NCI-H774 (cell line): Measurements from ENCODE around the gene CERK.
A peak's percentile ranks its signal among the peaks of the same experiment; 100 is the strongest.

ENCODE experiments used
- DNase-seq: peaks from one replicate; lab custom pipeline; 2025; lab: John Stamatoyannopoulos, UW

Gene CERK

DNA sequence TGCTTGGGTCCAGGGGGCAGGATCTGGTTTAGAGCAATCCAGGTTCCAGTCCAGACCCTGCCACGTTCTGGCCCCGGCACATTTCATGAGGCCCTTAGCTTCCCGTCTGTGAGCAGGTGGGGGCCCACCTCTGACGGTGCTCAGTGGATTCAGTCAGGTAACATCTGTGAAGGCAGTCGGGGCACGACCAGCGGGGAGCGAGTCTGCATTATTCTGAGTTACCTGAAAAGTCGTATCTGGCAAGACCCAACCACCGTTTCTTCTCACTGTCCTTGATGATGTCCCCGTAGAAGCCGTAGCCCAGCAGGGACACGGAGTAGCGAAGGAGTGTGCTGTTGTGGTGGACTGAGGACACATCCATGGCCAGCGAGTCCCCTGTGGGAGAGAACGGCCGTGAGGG is 39.0 kb downstream of the CERK start:
- no peak for DNase-seq

DNA sequence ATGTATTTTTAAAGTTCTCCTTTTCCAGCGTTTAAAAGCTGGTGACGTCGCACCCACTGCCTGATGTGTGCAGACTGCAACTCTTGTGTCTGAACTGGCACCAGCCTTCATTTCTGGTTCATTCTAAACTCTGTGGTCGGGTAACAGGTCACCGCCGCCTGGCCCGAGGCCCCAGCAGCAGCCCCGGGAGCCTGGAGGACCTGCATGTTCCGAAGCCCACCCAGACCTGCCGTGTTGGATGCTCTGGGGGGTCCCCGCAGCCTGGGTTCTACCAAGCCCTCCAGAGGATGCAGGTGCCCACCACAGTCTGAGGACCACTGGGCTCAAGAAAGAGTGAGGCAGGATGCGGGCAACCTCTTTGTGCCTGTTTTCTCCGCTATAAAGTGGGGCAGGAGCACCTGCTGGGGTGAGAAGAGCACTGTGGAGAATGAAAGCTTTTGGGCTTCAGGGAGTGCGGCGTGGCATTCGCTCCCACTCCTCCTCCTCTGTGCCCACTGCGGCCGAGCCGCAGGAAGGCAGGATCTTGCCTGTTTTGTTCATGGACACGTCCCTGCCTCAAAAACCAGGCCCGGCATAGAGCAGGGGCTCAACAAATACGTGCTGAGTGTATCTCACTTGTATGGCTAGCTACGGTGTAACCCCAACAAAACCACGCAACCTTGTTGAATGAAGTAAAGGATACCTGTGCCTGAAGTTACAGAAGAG is 40.1 kb downstream of the CERK start:
- no peak for DNase-seq

DNA sequence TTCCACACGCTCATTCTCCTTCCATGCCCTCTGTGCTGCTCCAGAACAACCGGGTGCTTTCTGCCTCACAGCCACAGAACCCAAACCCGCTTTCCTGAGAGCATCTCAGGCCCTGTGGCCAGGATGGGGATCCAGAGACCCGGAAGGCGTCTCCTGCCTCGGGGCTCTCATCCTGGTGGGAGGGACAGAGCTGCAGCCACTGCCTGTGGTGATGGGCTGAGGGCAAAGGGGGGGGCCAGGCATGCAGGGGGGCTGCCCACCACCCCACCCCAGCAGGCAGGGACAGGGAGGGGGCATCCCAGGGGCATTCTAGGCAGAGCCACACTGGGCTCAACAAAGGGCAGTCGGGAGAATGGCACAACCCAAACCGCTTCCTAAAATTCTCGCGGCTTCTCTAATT is 41.4 kb downstream of the CERK start:
- no peak for DNase-seq

DNA sequence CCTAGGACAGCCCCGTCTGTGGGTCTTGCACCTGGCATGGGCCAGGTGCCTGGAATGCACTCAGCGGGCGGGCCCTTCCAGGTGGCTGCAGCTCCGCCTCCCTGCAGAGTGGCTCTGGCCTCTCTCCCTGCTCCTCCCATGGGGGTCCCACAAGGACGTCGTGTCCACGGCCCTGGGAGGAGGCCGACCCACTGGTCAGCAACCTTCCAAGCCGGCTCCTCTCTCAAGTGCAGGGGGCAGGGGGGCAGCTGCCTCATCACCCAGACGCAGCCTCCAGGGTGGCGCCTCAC is 41.9 kb downstream of the CERK start:
- DNase-seq = peak; percentile 64

DNA sequence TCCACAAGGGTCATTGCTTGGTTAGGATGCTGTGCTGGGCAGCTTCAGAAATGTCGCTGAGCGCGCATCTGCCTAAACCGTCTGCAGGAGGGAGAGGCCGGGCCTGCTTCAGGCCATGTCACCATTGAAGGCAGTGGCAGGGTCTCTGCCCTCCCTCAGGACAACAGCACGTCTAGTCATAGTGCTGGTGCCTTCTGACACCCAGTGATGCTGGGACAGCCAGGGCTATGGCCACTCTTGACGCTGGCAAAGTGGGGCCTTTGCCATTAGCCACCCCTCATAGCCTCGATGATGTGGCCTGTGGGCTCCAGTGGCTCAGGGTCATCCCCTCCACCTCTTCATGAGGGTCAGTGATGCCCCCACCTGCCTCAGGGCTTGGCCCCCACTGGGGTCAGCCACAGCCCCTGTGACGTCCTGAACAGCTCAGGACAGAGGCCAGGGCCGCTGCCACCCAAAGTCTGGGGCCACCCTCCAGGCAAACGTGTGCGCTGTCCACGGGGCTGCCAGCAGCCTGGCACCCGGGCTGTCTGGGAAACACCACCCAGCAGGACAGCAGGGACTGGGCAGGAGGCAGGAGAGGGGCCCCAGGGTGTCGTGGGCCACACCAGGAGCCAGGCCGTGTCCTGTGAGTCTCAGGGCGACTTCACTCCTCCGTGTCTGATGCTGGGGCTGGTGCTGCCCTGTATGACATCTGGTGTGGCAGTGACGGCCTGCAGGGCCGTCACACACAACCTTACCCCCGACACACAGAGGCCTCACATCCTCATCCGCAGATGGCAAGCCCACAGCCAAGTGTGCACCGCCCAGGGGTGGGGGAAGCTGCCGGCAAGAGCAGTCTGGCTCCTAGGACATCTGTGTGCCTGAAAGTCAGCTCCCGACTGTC is 42.5 kb downstream of the CERK start:
- DNase-seq = no peak

DNA sequence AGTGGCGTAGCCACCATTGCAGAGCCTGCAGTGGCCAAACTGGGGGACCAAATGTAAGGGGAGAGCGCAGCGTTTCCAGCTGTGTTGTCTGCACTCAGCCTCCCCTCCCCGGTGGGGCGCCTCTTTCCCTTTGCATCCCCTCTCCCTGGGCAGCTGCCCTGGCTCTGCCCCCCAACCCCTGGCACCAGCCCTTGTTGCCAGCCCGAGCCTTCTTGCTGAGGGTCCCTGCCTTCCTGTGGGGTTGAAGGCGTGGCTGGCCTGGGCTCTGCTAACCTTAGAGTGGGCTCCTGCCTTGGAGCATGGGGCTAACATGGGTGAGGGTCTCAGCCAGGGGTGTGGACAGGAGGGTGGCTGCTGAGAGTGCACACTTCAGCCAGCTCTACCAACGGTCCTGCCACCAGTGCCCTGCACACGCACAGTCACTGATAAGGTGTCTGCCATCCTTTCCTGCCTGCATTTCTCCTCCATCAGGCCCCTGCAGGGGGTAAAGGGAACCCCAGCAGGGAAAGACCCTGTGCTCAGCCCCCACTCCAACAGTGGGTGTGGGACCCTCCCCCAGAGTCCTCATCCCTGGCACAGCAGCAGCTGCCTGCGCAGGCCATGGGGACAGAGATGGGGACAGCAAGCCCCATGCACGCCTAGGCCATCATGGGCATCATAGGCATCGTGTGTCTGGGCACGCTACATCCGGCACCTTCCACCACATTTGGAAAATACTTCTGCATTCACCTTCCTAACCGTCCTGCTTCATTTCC is 43.5 kb downstream of the CERK start:
- no peak for DNase-seq

DNA sequence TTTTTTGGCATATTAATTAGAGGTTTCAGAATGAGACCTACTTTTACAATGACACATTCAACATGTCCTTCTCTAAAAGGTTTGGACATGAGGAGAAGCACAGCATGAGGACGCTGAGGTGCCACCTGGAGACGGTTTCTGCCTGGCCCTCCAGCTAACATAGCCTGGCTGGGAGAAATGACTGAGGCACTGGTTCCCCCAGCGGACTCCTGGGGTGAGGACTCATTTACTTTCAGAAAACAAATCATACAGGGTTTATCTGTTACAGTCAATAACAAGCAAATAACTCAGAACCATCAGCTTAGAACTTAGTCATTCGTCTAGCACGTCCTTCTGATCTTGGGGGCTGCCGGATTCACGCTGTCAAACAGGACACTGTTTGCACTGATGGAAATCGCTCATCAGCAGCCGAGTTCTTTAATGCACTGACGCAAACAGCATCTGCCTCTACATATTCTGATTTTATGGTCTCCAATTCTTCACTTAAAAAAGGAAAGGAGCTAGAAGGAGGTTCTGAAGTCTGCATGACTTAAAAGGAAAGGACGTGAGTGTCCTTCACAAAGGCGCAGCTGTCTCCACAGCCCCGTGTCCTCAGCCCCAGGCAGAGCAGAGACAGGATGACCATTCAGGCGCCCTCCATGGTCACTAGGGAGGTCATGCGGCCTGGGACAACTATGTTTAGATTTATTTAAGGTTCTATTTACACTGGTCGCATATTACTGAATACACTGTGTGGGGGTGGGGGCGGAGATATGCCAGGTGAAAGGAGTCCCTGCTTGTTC is 44.2 kb downstream of the CERK start:
- DNase-seq = no peak

DNA sequence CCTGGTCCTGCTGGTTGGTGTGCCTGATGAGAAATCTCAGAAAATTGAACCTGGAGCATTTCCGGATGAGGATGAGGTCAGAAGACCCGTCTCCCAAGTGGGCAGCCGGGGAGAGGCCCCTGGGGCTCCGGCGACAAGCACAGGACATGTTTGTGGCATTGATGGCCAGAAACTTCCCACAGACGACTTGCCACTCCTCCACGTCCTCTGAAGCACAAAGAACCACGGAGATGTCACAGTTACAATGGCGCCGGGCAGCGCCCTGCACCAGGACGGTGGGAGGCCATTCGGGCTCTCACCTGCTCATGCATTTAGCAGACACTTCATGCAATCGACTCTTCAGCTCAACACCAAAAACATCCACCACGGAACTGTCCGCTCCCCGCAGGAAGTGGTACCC is 46.5 kb downstream of the CERK start:
- DNase-seq = no peak

DNA sequence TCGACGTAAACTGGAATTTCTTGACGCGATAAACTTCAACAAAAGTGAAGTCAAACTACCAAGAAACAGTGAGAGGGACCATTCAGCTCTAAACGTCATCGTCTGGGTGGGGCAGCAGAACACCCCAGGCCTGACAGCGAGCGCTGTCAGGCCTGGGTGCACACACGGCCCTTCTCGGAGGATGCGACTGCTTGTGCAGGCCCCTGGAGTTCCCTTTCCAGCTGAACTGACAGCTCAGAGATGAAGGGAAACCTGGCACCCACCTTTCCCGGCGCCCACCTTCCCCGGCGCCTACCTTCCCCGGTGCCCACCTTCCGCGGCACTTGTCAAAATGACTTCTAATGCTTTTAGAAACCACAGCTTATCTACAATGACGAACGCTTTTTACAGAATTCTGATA is 47.9 kb downstream of the CERK start:
- no peak for DNase-seq

DNA sequence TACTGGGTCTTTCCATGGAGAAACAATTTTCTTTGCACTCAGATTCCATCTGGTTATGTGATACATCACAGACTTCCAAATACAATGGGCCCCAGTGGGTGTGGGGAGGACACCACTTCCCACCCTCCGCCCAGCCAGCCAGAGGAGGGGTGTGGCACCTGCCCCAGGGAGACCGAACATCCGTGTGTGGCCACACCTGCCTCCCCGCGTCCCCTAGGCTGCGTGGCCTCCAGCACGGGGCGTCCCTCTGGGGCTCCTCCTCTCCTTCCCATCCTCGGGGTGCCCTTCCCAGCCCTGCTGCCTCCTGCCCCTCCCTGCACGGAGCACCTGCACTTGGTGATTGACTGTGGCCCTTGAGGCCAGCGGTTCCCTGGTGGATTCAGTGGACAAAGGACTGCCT is 49.1 kb downstream of the CERK start:
- no peak for DNase-seq

DNA sequence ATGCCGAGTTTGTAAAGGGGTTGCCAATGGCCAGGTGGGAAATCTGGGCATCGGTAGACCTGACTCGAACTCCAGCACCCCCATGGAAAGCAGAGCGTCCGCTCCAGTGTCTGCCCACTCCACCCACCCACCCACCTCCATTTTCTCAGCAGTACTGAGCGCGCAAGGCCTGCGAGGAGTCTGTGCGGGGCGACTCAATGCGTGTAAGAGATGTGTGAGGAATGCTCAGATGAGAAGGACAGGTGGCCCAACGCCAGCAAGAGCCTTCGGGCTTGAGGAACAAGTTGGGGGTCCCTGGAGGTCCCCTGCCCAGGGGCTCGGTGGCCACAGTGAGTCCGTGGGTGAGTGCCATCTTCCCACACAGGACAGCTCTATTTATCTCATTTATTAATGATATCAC is 50.6 kb downstream of the CERK start:
- DNase-seq = no peak

DNA sequence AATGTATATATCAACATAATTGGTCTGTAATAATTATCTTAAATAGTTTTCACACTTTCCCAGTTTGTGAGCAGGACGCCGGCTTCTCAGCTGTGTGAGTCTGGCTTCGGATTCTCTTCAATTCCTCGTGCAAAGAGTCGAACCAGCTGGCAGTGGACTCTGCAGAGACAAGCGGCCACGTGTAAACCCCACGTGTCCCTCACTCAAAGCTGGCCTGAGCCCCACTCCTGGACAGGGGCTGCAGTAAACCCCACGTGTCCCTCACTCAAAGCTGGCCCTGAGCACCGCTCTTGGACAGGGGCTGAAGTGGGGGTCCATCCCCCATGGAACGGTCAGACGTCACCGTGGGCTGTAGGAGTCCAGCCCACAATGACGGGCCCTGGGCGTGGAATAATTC is 51.0 kb downstream of the CERK start:
- DNase-seq = no peak

DNA sequence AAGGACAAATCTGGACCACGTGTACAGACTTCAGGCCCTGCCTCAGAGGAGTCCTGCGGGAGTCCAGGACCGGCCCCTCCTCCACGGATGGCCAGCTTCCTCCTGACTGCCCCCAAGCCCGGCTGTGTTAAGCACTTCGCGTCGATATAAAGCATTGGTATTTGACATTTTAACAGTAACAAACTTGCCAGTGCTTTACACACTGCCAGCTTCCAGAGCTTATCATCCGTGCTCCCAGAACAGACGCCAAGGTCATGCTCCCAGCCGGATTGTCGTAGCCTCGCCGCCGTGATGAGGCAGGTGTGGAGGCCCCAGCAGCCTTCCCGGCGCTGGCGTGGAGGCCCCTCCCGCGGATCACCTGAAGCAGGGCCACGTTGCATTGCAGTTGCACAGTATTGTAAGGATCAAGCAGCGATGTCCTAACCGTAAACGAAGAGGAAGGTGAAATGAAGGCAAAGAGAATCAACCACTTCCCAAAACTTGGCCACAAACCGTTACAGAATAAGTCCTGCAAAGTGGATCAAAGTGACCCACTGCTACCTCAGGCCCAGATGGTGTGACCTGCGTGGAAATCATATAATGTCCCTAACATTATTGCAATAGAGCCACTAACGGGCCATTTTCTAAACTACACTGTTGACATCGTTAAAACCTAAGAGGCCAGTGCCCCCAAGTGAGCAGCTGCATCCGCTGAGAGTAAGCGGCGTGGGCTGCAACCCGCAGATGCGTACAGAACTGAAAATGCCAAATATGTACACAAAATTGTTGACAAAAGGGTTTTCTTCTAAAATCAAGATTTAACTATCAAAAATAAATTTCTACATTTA is 51.6 kb downstream of the CERK start:
- DNase-seq = no peak

DNA sequence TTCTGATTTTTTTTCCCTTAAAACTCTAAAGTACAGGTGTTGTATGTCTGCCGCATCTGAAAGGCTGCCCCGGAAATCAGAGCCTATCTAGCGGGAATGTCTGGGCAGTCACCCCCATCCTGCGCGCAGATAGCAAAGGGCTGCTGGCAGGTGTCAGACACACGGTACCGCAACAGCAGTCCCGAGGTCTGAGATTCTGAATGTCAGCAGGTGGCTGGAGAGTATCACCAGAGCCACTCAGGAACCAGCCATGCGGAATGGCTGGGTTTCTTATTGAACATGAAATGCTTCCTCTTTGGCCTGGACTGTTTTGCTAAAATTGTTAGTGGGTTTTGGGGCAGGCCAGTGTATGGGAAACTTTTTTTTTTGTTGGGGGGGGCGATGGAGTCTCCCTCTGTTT is 53.3 kb downstream of the CERK start:
- peak; percentile 2 for DNase-seq

DNA sequence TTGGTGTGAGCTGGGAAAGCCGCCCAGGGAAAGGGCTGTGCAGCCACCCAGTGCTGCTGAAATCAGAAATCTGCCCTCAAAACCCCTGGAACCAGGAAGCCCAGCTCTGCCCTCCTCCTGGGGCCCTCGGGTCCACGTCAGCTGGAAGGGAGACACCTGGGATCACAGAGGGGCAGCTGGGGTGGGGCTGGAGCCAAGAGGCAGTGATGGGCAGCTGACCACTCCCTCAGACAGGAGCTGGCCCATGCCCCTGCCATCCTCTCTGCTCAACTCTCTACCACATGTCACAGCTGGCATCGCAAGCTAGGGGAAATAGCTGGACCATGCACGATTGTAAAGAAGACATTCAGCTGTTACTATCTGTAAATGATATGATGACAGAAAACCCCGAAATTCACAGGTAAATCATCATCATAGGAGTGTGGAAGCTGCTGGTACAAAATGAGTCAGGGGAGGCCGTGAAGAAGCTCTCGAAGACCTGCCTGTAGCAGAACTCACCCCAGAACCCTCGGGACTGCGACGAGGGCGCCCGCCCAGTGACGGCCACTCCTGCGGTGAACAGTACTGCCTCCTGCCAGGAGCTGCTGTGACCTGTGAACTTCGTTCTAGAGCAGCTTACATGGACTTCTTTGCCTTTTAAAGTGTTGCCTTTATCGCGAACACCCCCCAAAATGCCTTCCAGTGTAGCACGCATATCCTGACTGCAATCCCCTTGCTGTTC is 55.9 kb downstream of the CERK start:
- DNase-seq = no peak

DNA sequence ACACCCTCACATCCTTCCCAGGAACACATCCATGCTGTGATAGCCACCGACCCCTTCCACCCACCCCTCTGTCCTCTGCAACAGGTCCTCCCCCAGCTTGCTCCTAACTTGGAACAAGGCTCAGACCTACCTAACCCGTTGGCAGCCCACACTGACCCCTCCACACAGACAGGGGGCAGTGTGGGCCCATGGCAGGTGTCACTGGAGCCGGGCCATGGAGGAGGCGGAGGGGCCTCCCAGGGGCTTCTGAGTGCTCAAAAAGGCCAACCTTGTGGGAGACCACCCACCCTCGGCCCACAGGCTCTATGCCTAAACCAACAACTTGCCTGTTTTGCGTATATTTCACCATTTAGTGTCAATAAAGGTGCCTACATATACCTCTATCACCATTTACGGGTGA is 57.0 kb downstream of the CERK start:
- no peak for DNase-seq

DNA sequence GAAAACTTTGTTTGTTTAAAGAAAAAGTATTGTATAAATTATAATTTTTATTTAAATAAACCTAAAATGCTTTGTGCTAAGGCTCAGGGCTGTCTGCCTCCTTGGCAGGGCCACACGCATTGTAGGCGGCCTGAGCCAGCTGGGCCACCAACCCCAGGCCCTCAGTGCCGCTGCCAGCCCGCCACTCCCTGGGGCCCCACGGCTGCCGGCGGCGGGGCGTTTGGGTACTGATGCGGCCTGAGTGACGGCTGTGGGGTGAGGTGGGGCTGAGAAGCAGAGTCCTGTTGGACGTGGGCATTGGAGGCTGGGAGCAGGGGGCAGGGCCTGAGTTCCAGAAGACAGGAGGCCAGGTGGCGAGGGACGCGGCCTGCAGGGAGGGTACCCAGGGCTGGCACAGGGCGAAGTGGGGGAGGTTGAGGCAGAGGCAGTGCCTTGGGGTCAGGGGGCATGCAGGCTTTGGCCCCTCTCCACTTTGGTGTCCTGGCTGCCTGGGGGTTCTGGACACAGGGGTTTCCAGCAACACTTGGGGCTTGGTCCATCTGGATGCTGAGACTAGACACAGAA is 58.3 kb downstream of the CERK start:
- DNase-seq = no peak

DNA sequence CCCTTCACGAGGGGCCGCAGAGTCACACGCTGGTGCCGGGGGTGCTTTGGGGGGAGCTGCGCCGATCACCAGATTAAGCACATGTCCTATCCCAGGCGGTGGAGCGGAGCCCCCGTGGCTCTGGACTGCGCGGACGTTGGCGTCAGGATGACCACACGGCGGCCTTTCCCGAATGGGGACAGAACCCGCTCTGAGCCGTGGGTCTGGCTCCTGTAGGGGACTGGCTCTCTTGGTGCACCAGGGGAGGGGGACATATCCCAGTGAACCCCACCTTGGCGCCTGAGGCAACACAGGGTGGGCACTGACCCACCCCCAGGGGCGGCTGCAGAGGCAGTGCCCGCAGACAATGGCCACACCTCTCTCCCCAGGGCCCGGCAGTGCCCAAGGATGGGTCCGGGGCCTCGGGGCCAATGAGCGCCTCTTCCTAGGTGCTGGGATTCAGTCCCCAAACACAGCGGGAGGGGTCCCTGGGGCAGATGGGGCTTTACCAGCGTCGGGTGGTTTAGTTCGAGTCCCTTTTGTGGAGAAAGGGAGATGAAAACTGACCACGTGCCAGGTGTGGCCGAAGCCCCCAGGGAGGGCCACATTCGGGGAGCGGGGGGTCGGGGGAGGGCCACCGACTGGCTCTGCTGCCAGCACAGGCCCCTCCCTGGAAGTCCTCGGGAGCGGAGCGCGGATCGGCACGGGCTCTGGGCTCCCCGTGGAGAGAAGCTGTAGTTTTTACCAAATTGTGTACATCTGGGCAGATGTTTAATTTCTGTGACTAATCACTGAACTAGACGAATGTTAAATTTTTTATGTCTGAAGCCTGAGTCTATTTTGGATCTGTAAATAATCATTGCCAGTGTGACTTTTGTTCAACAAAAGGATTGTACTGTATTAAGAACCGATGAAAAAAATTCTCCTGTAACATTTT is 59.0 kb downstream of the CERK start:
- no peak for DNase-seq

DNA sequence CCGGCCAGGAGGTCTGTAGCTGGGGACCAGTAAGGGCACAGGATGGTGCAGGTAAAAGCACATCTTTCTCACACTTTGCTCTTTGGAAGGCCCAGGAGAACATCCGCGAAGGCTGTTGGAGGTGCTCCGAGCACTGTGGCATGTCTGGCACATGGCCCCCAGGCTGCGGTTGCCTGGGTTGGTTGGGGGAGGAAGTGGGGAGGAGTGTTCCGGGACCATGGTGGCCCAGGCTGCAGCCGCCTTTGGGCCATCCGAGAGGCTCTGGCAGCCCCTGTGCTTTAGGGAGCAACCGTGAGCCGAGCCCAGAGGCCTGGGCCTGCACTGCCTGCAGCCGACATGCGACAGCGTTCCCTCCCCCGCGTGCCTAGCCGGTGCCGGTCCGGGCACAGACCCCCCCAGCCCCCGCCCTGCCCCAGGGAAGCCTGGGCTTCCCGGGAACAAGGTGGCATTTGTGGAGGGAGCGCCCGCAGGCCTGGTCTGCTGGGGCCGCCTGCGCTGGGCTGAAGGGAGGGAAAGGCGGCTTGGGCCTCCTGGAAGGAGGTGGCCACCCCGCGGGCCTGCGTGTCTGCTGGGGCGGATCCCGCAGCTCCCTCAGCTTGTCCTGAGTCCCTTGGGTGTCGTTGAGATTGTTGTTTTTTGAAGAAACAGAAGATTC is 59.9 kb downstream of the CERK start:
- DNase-seq = no peak
